SH-SY5Y (cell line): ENCODE measurements around the gene NFKBIL1.

ENCODE experiments used
- GATA2 ChIP-seq: IDR thresholded peaks from 2 replicates; pipeline ENCODE4 v1.6.1; 2011; ENCODE audit warnings: mild to moderate bottlenecking, low read depth, low read length
- GATA3 ChIP-seq: IDR thresholded peaks from 2 replicates; pipeline ENCODE4 v1.6.1; 2011; ENCODE audit warnings: low read depth, mild to moderate bottlenecking, low read length, moderate library complexity

NFKBIL1 gene

DNA sequence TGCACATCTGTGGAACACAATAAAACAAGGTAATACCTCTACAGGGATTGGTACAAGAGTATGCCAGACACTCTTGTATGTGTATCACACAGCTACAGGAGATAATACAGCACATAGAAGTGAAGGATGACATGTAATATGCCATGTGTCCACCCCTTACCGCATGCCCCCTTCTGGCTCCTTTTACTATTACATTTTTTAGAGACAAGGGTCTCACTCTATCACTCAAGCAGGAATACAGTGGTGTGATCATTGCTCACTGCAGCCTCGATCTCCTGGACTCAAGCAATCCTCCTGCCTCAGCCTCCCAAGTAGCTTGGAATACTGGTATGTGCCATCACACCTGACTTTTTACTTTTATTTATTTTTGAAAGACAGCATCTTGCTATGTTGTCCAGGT, 49.6 kb downstream of the NFKBIL1 start:
- TF ChIP-seq GATA2 (no peak), GATA3 (no peak)

GRCh38 chr6:31607317-31607716, 59.9 kb downstream of the NFKBIL1 start:
- TF ChIP-seq GATA2 = no peak
- no peak for TF ChIP-seq GATA3
